Stimulated activated CD4-positive, alpha-beta T cell treated with anti-CD3 and anti-CD28 coated beads, Interleukin-15, amount 100 ng/mL, for 1 hour (primary cell): ENCODE results near the gene MMP11.
A peak's percentile ranks its signal among the peaks of the same experiment; 100 is the strongest.

Experiments
- DNase-seq, 2 donors: peaks; one replicate each; pipeline ENCODE4 v3.0.0-alpha.2; 2020; ENCODE audit warnings: low read depth in 1 of 2, low spot score in 1 of 2

Gene MMP11

GRCh38 chr22:23759566-23759965 lies 13.1 kb upstream of the MMP11 start:
- DNase-seq = no peak

DNA sequence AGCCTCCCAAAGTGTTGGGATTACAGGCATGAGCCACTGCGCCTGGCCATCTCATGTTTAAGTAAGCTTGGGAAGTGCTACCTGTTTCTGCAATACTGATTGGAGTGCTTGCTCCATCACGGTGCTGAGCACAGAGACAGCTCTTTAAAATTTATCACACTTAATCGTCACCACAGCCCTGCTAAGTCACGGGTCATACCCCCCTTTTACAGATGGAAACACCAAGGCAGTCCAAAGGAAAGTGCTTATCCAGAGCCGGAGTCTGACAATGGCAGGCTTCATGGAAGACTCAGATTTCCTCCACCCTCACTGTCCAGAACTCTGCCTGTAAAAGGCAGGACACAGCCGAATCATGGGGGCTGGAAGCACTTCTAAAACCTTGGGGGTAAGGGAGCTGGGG lies 12.6 kb upstream of the MMP11 start:
- DNase-seq = no peak

GRCh38 chr22:23762842-23763578 lies 9.6 kb upstream of the MMP11 start, which contains the start of gene C22orf15:
C22orf15 (plus strand) TSS chr22:23762990; CDS start chr22:23763307, 317 bp downstream.
- no peak for DNase-seq

DNA sequence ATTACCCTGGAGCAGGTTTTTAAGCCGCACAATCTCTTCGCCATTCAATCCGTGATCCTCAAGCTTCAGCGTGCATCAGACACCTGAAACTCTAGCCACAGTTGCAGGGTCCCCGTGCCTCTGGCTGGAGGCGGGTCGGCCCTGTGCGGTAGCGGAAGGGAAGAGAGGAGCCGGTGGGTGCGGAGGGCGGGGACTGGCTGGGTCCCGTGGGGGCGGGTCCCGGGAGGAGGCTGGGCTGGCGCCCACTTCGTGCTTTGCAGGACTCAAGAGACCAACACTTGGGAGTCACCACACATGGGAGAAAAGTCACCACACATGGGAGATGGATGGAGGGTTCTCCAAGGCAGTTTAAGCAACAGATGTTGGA lies 9.1 kb upstream of the MMP11 start:
- DNase-seq = peak in 1 of 2 donors; percentile 49

- DNase-seq = no peak
Observed at GRCh38 chr22:23763954-23764353, 8.7 kb upstream of the MMP11 start.

DNA sequence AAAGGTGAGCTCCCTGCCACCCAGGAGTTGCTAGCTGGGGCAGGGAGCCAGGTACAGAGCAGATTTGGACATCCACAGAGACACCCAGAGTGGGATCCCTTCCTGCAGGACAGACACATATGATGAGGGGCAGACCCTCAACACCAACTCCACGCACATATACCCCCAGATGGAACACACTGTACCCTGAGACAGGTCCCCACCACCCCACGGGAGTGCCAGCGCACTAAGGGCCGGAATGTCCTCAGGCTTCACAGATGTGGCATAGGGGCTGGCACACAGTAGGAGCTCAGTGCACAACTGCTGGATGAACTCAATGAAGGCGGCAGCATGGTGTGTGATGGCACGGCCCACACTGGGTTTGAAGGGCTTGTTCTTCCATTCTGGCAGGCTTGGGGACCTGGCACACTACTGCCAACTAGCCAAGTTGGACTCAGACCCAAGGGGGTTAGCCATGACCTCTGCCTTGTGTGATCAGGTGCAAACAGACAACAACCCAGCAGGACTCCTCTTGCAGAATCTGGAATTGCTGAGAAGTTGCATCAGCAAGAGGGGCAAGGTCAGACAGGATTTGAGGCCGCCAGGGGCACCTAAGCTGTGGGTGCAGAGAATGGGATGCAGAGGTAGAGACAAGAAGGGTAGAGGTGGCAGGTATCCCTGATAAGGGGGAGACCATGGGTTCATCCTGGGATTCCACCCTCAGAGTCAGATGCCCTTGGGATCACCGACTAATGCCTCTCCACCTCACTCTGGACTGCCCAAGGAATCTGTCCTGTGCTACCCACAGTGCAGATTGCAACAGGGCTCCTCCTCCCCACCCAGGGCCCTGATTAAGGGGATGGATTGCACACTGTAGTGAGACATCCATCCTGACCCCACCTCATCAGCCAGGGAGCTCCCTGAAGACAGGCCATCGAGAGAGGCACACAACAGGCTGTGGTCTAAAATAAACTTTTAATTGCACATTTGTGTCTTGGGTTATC lies 7.5 kb upstream of the MMP11 start:
- DNase-seq = no peak

GRCh38 chr22:23767303-23767672 lies 5.4 kb upstream of the MMP11 start:
- no peak for DNase-seq

DNA sequence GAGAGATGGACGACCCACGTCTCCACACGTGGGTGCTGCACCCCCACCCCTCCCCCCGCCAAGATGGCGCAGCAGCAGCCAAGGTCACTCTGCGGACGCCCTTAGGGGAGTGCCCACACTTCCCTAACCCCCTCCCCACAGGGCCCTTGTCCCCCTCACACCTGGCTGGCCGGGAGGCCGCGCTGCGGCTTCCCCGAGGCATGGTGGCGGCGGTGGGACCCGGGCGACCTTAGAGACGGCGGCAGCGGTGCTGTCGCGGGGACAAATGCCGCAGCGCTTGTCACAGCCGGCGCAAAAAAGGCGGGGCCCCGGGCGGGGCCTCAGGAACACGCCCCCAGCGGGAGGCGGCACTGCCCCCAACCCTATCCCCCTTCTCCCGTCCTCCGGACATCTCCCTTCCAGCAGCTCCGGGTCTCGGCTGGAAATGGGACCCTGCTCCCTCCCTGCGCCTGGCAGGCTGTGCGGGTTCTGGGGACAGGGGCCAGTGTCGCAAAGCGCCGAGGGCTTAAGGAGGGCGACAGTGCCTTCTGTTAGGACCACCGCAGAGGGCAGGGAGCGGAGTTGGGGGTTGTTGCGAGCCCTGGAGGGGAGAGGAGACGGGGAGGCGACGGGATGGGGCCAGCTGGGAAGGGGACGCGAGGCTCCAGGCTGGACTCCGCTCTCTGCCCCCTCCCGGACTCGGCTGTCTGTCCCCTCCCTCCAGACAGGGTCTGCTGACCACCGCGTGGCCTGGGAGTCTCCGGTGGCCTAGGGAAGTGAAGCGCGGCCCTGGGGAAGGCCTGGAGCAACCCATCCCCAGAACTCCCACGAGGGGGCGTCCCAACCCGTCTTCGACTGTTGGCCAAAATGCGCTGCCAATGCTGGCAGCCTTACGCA lies 4.7 kb upstream of the MMP11 start, which contains the start of gene CHCHD10:
Gene CHCHD10, minus strand, starts transcription at position 300 of the 876 bp plus-strand sequence. Its CDS starts 98 bp downstream, at position 202.
- peak; percentile 50 to 75 for DNase-seq

- DNase-seq = no peak
Observed at GRCh38 chr22:23769321-23769965, 3.2 kb upstream of the MMP11 start.

DNA sequence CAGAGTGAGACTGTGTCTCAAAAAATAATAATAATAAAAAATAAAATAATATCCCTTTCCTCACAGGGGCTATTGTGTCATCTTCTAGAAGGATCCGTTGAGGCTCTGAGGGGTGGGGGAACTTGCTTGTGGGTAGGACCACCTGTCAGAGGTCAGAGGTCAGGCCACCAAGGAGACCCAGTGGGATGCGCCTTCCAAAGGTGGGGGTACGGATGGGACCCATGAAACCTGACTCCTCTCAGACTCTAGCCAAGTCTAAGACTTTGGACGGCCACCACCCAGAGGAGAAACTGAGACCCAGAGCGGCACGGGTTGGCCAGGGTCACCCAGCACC lies 367 bp upstream of the MMP11 start:
- DNase-seq = no peak

- DNase-seq = no peak
Observed at GRCh38 chr22:23773483-23774113, 949 bp downstream of the MMP11 start.

DNA sequence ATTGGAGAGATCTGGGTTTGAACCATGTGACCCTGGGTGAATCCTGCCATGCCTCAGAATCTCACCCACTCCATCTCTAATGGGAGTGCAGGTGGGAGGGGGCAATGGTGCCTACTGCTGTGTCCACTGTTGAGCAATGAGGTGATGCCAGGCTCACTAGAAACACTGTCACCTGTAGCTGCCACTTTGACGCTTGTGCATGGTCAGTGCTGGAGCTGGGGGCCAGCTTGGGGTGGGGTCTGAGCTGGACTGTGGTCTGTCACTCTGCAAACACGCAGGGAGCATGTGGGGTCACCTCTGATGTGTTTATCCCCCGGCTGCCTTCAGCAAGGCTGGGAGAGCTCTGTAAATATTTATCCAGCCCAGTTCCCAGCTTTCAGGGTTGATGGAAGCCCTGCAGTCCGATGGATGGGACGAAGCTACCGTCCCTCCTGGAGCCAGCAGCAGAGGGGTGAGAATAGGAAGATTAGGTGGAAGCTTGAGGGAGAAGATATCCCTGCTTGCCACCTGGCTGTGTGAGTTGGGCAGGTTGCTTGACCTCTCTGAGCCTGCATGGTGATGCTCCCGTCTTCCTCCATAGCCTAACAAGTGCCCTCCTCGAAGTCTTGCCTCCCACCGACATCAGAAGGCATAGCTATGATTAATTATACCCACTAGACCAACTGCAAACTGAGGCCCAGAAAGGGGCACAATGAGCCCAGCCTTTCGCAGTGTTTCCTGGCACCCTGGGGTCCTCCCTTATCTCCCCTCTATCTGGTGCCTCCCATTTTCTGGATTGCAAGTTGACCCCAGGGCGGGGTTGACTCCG lies 1.7 kb downstream of the MMP11 start:
- no peak for DNase-seq

DNA sequence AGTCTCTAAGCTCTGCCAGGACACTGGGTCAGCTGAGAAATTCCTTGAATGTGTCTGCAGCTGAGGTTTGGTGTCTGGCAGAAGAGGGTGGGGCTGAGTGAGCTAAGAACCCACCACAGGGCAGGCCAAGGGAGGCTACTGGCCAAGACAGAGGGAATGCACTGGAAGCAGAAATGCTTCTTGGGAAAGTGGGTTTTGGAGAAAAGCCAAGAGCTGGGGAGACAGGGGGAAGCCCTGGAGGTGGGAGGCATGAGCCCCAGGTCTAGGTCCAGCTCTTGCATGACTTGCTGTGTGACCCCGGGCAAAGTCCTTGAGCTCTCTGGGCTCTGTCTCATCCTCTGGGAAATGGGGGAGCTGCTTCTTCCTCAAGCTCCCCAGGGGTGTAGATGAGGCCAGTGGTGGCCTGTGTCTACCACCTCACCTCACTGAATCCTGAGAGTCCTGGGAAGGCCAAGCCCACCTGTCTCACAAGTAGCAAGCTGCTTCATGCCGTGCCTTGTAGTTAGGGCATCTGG lies 2.3 kb downstream of the MMP11 start:
- DNase-seq = no peak

DNA sequence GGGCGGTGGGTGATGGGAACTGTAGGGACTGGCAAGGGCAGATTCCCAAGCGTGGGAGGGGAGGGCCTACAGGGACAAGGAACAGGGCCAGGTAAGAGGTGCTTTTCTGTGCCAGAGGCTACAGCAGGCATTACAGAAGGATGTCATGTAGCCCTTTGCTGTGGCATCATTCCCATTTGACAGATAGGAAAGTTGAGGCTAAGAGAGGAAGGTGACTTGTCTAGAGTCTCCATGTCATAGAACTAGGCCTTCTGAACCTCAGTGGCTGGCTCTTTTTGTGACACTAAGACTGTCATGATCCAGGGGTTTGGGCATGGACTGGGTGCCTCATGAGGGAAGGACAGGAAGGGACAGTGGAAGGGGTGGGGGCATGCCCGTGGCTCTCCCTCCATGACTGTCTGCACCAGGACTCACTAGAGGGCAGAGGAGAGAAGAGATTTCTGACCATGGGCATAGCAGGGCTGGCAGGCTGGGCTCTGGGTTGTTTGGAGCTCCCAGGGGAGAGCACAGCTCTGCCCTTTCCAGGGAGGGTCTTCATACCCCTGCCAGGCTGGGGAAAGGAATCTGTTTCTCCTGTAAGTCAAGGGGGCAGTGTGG lies 3.2 kb downstream of the MMP11 start:
- no peak for DNase-seq

- DNase-seq = no peak
Observed at GRCh38 chr22:23777776-23778576, 5.3 kb downstream of the MMP11 start.

GRCh38 chr22:23778577-23778900 lies 5.9 kb downstream of the MMP11 start:
- no peak for DNase-seq

GRCh38 chr22:23779083-23779482 lies 6.4 kb downstream of the MMP11 start:
- DNase-seq = no peak

GRCh38 chr22:23779731-23780130 lies 7.1 kb downstream of the MMP11 start:
- DNase-seq = no peak
